HG02852 (cell line): ENCODE results near the gene SLC25A22.

Source experiments
- ATAC-seq: cut with Tn5 transposase; IDR thresholded peaks from one replicate; pipeline ENCODE4 v1.9.1; 2021; ENCODE audit warnings: mild to moderate bottlenecking, moderate library complexity; ENCODE audit not compliant: unreplicated experiment

Gene SLC25A22

GRCh38 chr11:761526-762108 is 36.5 kb downstream of the SLC25A22 start:
- ATAC-seq = no peak

GRCh38 chr11:760236-760635 is 37.8 kb downstream of the SLC25A22 start:
- no peak for ATAC-seq

- ATAC-seq = no peak
Measured at GRCh38 chr11:749731-750130, 48.4 kb downstream of the SLC25A22 start.

GRCh38 chr11:748007-748359 is 50.1 kb downstream of the SLC25A22 start:
- peak; percentile 4 for ATAC-seq

GRCh38 chr11:747158-748006 is 50.7 kb downstream of the SLC25A22 start, which contains the start of gene TALDO1:
TALDO1 (plus strand) TSS chr11:747464; CDS start chr11:747482, 18 bp downstream.
- peak; percentile 92 for ATAC-seq

- ATAC-seq = peak; percentile 28
Measured at GRCh38 chr11:746289-747157, 51.6 kb downstream of the SLC25A22 start.

GRCh38 chr11:745428-745827 is 52.7 kb downstream of the SLC25A22 start:
- ATAC-seq = no peak

- no peak for ATAC-seq
Measured at GRCh38 chr11:742571-743201, 55.4 kb downstream of the SLC25A22 start.

- ATAC-seq = no peak
Measured at GRCh38 chr11:742156-742546, 55.9 kb downstream of the SLC25A22 start.
